ENCODE results near the gene SERP2. TPM values are rescaled to one million over a fixed set of nuclear protein-coding genes. Genes with fewer than 3 reads are reported as not detected.

The SERP2 gene
- total and polyA plus RNA-seq, 10 of the 15 experiments (the other 5 are each of a cell fraction or from before 2014, with no cell fraction given) = not detected

DNA sequence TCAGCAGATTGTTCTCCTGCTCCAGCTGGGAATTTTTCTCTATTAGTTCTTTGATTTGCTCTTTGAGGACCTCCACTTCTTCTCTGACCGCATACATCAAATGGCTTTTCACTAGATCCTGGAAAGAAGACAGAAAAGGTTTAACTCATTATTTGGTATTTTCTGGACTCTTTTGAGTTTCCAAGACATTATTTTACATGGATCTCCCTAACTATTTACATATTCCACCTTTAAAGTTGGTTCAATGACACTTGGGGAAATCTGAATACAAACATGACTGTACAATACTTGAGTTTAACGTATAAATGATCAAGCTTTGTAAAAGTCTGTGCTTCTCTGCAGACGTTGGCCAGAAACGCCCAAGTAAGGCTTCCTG is 61.1 kb downstream of the SERP2 start (continued):
- TF ChIP-seq MYC (IDR thresholded peaks at IDR 0.05; ENCODE audit: insufficient read depth, insufficient read length, insufficient replicate concordance, low read length, severe bottlenecking) (no peak), HDAC6 (IDR thresholded peaks at IDR 0.05; ENCODE audit: unreplicated experiment) (no peak), MTA2 (IDR thresholded peaks at IDR 0.05; ENCODE audit: low read depth) (no peak), MTA3 (IDR thresholded peaks at IDR 0.05; ENCODE audit: borderline replicate concordance, low read length) (no peak), SREBF2 (IDR thresholded peaks at IDR 0.05; ENCODE audit: low read length) (no peak), LARP7 (IDR thresholded peaks at IDR 0.05) (no peak), MXI1 (IDR thresholded peaks at IDR 0.05; ENCODE audit: low read depth, low read length) (no peak), SIX5 (IDR thresholded peaks at IDR 0.05; ENCODE audit: low read depth, low read length, severe bottlenecking) (no peak), GATAD2B (conservative IDR thresholded peaks at IDR 0.05; ENCODE audit: low read depth) (no peak), SMC3 (IDR thresholded peaks at IDR 0.05; ENCODE audit: borderline replicate concordance, low read length) (no peak)
- TF ChIP-seq, protein P1, sequence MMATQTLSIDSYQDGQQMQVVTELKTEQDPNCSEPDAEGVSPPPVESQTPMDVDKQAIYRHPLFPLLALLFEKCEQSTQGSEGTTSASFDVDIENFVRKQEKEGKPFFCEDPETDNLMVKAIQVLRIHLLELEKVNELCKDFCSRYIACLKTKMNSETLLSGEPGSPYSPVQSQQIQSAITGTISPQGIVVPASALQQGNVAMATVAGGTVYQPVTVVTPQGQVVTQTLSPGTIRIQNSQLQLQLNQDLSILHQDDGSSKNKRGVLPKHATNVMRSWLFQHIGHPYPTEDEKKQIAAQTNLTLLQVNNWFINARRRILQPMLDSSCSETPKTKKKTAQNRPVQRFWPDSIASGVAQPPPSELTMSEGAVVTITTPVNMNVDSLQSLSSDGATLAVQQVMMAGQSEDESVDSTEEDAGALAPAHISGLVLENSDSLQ (IDR thresholded peaks at IDR 0.05) = no peak

DNA sequence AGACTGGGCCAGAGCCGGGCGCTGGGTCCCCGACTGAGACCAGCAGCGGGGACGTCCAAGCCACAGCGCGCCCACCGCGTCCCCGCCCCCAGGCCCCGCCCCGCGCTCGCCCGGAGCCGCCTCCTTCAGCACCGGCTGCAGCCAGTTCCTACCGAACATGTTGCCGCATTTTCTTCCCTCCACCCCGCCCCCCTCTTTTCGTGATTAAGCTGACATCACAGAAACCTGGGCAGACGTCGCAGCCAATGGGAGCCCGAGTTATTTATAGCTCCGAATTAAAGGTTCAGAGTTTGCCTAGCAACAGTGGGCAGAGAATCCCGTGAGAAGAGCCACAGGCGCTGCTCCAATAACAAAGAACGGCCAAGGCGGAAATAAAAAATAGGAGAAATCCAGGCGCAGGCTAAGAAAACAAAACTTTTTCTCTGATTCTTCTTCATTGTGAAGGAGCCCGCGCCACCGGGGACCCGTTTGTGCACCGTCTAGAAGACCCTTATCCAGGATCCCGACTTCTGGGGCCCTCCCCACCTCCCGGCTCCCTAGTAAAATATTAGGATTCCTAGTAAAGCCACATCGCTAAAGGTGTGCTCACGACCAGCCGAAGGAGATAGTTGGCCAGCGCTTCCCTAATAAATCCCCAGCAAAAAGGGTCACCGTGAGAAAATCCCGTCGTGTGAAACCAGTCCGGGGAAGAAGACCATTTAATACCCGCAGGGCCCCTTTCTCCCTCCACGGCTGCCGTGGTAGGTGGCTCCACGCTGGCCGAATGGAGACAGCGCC is 61.7 kb downstream of the SERP2 start:
- peak overlapping the region; percentile 95 for H3K4me2 ChIP-seq (ENCODE audit: control insufficient read depth, insufficient read depth)
- ChIA-PET CTCF (interaction anchor here (2.7 kb wide), 1 partner anchor 527 kb away, joined by 25 read pairs; no protein-coding TSS in a partner anchor), RAD21 (ENCODE audit: unreplicated experiment) (no interaction called here), POLR2A (interaction anchor here (0.6 to 0.7 kb wide), 3 partner anchors 391 to 558 kb away, joined by 3 read pairs; no protein-coding TSS in a partner anchor), SMC1A (ENCODE audit: uncharacterized antibody, unreplicated experiment) (interaction anchor here (1.2 to 2.3 kb wide), 3 partner anchors 383 to 562 kb away, joined by 3 to 8 read pairs (median 3); no protein-coding TSS in a partner anchor)
- H3K9me3 ChIP-seq (replicated peaks; ENCODE audit: control insufficient read depth, insufficient read depth, low read length) = no peaks in the 10 kb centered on the region
- no TSS peak for BruUV-seq (replicated peaks)
- DNase-seq (ENCODE audit: low read depth, low spot score) (peak; percentile 19), FAIRE-seq (no peak), ATAC-seq (peak; percentile 86)
- peak overlapping the region; percentile 64 for H2AFZ ChIP-seq (ENCODE audit: control insufficient read depth, low read depth, low read length)
- in situ Hi-C loops (cut with MboI) = loop anchor here (5.0 kb wide), 3 partner anchors 243 to 528 kb away; no protein-coding TSS in a partner anchor
- H4K20me1 ChIP-seq (ENCODE audit: control insufficient read depth, insufficient read depth) = no peaks in the 10 kb centered on the region
- peaks cover 5% of the 10 kb centered on the region for H3K4me1 ChIP-seq (ENCODE audit: control insufficient read depth, insufficient read depth, low read length)
- no peaks in the 10 kb centered on the region for H3K79me2 ChIP-seq (ENCODE audit: control insufficient read depth, insufficient read depth, low read length)
- peaks cover 5 to 15% of the 10 kb centered on the region in 2 experiments for H3K27me3 ChIP-seq (replicated peaks in 1 of 2; ENCODE audit: control insufficient read depth in 2 of 2, insufficient read depth in 2 of 2, low read length in 1 of 2)
- H3K9ac ChIP-seq (ENCODE audit: control insufficient read depth, insufficient read depth, low read length) = peak overlapping the region; percentile 78
- no peaks in the 10 kb centered on the region for H3K36me3 ChIP-seq (ENCODE audit: control insufficient read depth in 2 of 2, insufficient read depth in 2 of 2, low read length in 1 of 2)
- peak overlapping the region; percentile 54; the same call in 1 of the 2 replicates for H3K27ac ChIP-seq (ENCODE audit: control insufficient read depth, insufficient read depth)
- intact Hi-C loops (cut with micrococcal nuclease; ENCODE audit: unreplicated experiment) = loop anchor here (5.0 kb wide), 1 partner anchor 193 kb away; no protein-coding TSS in a partner anchor
- peak overlapping the region; percentile 45; the same call in 1 of the 2 replicates for H3K4me3 ChIP-seq
- WGBS (ENCODE audit: insufficient coverage, insufficient replicate concordance, low lambda C conversion rate, missing lambda C conversion rate) = 5% methylated on average over 41 of the region's 51 CpGs
- no peak for TF ChIP-seq CHD1 (IDR thresholded peaks at IDR 0.05; ENCODE audit: low read depth, low read length)
- TF ChIP-seq, protein P2, sequence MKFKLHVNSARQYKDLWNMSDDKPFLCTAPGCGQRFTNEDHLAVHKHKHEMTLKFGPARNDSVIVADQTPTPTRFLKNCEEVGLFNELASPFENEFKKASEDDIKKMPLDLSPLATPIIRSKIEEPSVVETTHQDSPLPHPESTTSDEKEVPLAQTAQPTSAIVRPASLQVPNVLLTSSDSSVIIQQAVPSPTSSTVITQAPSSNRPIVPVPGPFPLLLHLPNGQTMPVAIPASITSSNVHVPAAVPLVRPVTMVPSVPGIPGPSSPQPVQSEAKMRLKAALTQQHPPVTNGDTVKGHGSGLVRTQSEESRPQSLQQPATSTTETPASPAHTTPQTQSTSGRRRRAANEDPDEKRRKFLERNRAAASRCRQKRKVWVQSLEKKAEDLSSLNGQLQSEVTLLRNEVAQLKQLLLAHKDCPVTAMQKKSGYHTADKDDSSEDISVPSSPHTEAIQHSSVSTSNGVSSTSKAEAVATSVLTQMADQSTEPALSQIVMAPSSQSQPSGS (IDR thresholded peaks at IDR 0.05; ENCODE audit: low read length) = peak; percentile 57; the same call in 1 of the 2 replicates
- TF ChIP-seq CREB1 (IDR thresholded peaks at IDR 0.05; ENCODE audit: low read depth) = peak; percentile 87
- peak; percentile 22 for TF ChIP-seq SP1 (IDR thresholded peaks at IDR 0.05; ENCODE audit: low read depth, low read length)
- TF ChIP-seq, protein P3, sequence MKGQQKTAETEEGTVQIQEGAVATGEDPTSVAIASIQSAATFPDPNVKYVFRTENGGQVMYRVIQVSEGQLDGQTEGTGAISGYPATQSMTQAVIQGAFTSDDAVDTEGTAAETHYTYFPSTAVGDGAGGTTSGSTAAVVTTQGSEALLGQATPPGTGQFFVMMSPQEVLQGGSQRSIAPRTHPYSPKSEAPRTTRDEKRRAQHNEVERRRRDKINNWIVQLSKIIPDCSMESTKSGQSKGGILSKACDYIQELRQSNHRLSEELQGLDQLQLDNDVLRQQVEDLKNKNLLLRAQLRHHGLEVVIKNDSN (IDR thresholded peaks at IDR 0.05; ENCODE audit: borderline replicate concordance, extremely low read length, insufficient read depth, low read depth, low read length) = no peak
- TF ChIP-seq ZBED1 (IDR thresholded peaks at IDR 0.05; ENCODE audit: borderline replicate concordance) = no peak
- TF ChIP-seq, protein P4, sequence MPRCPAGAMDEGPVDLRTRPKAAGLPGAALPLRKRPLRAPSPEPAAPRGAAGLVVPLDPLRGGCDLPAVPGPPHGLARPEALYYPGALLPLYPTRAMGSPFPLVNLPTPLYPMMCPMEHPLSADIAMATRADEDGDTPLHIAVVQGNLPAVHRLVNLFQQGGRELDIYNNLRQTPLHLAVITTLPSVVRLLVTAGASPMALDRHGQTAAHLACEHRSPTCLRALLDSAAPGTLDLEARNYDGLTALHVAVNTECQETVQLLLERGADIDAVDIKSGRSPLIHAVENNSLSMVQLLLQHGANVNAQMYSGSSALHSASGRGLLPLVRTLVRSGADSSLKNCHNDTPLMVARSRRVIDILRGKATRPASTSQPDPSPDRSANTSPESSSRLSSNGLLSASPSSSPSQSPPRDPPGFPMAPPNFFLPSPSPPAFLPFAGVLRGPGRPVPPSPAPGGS (IDR thresholded peaks at IDR 0.05; ENCODE audit: borderline replicate concordance, insufficient read depth, low read depth, low read length, poor library complexity, severe bottlenecking) = no peak

Measured in GM12878 (cell line).